Naive B cell (primary cell): Measurements from ENCODE around the gene ARHGAP24. TPM values are rescaled to one million over a fixed set of nuclear protein-coding genes. Genes with fewer than 3 reads are reported as not detected.
A peak's percentile ranks its signal among the peaks of the same experiment; 100 is the strongest.

Experiments
- ATAC-seq, 2 donors: fragments of 150-1000 bp; cut with Tn5 transposase; 2 replicates each; pipeline ENCODE4 v1.10.0; 2021; ENCODE audit warnings: low read depth in 2 of 2, mild to moderate bottlenecking in 2 of 2, moderate library complexity in 2 of 2
- DNase-seq: peaks from one replicate; pipeline ENCODE4 v3.0.0; 2022
- H3K27ac Mint-ChIP-seq, 6 donors: one replicate each; pipeline ENCODE4 v1.8.0; 2020 to 2022; ENCODE audit warnings: mild to moderate bottlenecking in 6 of 6, mixed read lengths in 6 of 6, moderate library complexity in 5 of 6, inconsistent platforms in 2 of 6
- H3K27me3 Mint-ChIP-seq, 3 donors: one replicate each; pipeline ENCODE4 v1.8.0; 2021 to 2022; ENCODE audit warnings: mixed read lengths in 3 of 3, mild to moderate bottlenecking in 1 of 3
- H3K36me3 Mint-ChIP-seq, 2 donors: one replicate each; pipeline ENCODE4 v1.8.0; 2020 to 2022; ENCODE audit warnings: mixed read lengths in 2 of 2, inconsistent platforms in 1 of 2, mild to moderate bottlenecking in 1 of 2
- H3K4me1 Mint-ChIP-seq, 3 donors: one replicate each; pipeline ENCODE4 v1.8.0; 2020 to 2022; ENCODE audit warnings: mixed read lengths in 3 of 3, inconsistent platforms in 1 of 3, mild to moderate bottlenecking in 1 of 3, moderate library complexity in 1 of 3
- H3K4me3 Mint-ChIP-seq, 8 donors: one replicate each; pipeline ENCODE4 v1.8.0; 2020 to 2022; ENCODE audit warnings: mild to moderate bottlenecking in 8 of 8, mixed read lengths in 8 of 8, moderate library complexity in 8 of 8, inconsistent platforms in 2 of 8
- H3K9me3 Mint-ChIP-seq, 7 donors: one replicate each; pipeline ENCODE4 v1.8.0; 2020 to 2022; ENCODE audit warnings: mixed read lengths in 7 of 7, mild to moderate bottlenecking in 5 of 7, inconsistent platforms in 2 of 7, moderate library complexity in 1 of 7
- polyA plus RNA-seq, 6 donors: library from polyadenylated mRNA; unstranded; fragments of 300-500 nt; fragmentation: Illumina TruSeq; gene quantifications; one replicate each; pipeline ENCODE4 v1.2.3, GENCODE V29; 2021; ENCODE audit warnings: low read depth in 6 of 6

The ARHGAP24 gene
- polyA plus RNA-seq, 6 donors from 2014 or later, result 32.0 to 136 (median 109) TPM

DNA sequence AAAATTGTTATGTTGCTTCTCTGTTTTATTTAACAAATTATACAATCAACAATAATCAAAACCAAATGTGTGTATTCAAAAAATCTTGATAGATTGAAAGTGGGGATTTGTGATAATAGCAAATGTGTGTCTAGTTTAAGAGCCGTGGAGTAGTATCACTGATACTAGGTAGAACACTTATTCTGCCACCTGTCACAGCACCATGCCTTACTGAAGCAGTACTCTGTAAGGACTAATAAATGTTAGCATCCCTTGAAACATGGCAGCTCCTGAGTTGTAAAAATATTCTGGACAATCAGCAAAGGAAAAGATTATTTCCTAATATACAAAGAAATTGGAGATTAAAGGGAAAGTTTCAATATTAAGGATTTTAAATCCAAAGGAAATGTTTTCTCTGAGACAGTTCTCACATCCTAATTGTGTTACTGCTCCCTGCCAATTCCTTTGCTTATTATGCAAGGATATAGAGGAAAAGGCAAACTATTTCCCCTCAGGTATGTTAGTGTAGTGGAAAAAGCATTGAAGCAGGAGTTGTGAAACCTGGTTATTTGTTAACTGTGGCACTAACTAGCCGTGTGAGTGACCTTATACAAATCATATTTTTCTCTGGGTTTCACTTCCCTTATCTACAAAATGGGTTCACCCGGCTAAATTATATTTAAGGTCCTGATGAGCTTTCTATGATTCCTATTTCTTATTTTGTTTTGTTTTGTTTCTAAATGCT lies 303.1 kb downstream of the ARHGAP24 start:
- ATAC-seq, result peak; percentile 92
- peak overlapping the region; percentile 90 to 99 (median 96) for H3K27ac Mint-ChIP-seq

DNA sequence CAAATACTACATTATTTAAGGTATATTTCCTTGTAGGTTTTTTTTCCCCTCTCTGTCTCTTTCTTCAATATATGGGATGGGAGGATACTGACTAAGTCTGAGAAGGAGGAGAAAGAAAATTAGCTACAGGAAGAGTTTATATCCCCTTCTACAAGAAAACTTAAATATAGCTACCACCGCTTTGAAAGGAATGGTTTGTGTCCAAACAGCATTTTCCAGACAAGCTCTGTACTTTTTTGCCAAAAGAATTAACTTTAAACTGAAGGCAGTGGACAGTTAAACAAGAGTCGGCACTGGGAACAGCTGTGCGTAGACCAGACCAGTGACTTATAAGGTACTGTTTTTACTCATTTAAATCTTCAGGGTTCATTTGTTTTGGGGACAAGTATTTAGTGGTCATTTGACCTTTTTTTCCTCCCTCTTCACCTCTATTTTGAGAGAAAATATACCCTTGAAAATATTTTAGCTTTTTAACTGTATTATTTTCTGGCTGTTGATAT lies 303.7 kb downstream of the ARHGAP24 start:
- peaks cover 40 to 86% (median 44%) of the 10 kb centered on the region in 3 donors for H3K4me1 Mint-ChIP-seq

More for the DNA sequence above, 303.1 kb downstream of the ARHGAP24 start:
- peaks cover 0 to 12% (median 5%) of the 10 kb centered on the region in 7 donors for H3K9me3 Mint-ChIP-seq
- no peaks in the 10 kb centered on the region for H3K27me3 Mint-ChIP-seq
- peaks cover 35 to 86% (median 43%) of the 10 kb centered on the region in 3 donors for H3K4me1 Mint-ChIP-seq
- peak overlapping the region; percentile 88 to 98 (median 94) for H3K4me3 Mint-ChIP-seq
- peak; percentile 59 for DNase-seq
- H3K36me3 Mint-ChIP-seq, result peaks cover 10 to 11% of the 10 kb centered on the region in 2 donors

DNA sequence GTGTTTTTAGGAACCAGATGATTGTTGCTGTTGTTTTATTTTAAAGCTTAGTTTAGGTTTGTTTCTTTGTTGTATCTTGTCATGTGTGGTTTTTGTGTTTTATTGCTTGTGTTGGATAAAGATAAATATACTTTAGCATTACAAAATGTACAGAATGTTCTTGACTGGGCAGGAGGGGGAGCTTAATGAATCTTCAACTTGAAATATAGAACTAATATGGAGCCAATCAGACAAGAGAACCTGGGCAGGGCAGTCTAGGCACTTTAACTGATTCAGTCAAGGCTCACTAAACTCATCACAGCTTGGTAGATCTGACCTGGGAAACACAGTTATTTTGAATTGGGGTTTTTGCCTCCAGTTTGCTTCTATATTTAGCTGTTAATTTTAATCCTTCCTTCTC lies 304.2 kb downstream of the ARHGAP24 start:
- Mint-ChIP-seq H3K36me3 (peaks cover 10 to 11% of the 10 kb centered on the region in 2 donors), H3K4me3 (peak overlapping the region; percentile 88 to 98 (median 94)), H3K9me3 (peaks cover 0 to 12% (median 5%) of the 10 kb centered on the region in 7 donors), H3K27ac (peak overlapping the region; percentile 90 to 99 (median 94)), H3K27me3 (no peaks in the 10 kb centered on the region), H3K4me1 (peaks cover 44 to 87% (median 49%) of the 10 kb centered on the region in 3 donors)
- peak; percentile 31 to 32 for ATAC-seq
- no peak for DNase-seq

More for the DNA sequence above, 303.7 kb downstream of the ARHGAP24 start:
- DNase-seq (no peak), ATAC-seq (peak; percentile 50 to 53)
- Mint-ChIP-seq H3K9me3 (peaks cover 0 to 12% (median 5%) of the 10 kb centered on the region in 7 donors), H3K27ac (peak overlapping the region; percentile 90 to 99 (median 96)), H3K36me3 (peaks cover 10 to 11% of the 10 kb centered on the region in 2 donors), H3K4me3 (peak overlapping the region; percentile 88 to 98 (median 94)), H3K27me3 (no peaks in the 10 kb centered on the region)

DNA sequence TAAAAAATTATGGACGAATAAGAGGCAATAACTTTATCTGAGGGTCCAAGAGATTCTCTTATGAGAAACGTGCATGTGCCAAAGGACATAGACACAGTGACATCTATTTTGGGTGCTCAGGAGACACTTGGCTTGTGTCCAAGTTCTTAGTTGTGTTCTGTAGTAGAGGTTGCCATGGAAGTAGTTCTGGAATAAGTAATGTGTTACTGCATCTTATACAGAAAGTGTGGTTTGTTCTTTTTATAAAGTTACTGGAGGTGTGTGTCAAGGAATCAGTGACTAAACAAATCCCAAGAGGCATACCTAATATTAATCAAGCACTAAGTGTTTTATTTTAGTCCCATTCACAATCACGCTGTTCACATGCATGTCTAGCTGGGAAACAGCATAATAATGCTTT lies 305.7 kb downstream of the ARHGAP24 start:
- peaks cover 49 to 80% (median 51%) of the 10 kb centered on the region in 3 donors for H3K4me1 Mint-ChIP-seq

DNA sequence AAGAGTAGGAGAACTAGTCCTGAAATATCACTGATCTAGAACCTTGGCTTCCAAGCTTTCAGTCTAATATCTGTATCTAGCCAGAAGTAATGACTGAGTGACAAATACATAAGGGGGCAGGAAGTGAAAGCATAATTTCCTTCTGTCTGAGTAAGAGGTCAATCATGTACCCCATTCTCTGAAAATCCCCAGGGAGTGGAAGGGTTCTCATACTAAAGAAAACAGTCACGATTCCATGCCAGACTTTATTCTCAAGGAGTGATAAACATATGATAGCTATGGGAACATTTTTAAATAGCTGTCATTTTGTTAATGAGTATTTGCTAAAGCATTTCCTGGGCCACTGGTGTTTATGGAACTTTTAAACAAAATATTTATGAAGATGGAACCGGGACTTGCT lies 308.5 kb downstream of the ARHGAP24 start:
- Mint-ChIP-seq H3K9me3 (no peaks in the 10 kb centered on the region), H3K4me1 (peaks cover 44 to 80% (median 45%) of the 10 kb centered on the region in 3 donors)
- peak in 1 of 2 donors; percentile 46 for ATAC-seq

More for the DNA sequence above, 305.7 kb downstream of the ARHGAP24 start:
- ATAC-seq (no peak), DNase-seq (no peak)
- no peaks in the 10 kb centered on the region for H3K27me3 Mint-ChIP-seq
- H3K36me3 Mint-ChIP-seq, result no peaks in the 10 kb centered on the region
- H3K27ac Mint-ChIP-seq, result peak overlapping the region in 1 of 6 donors; percentile 5
- H3K9me3 Mint-ChIP-seq, result no peaks in the 10 kb centered on the region
- peak overlapping the region in 1 of 8 donors; percentile 4 for H3K4me3 Mint-ChIP-seq

DNA sequence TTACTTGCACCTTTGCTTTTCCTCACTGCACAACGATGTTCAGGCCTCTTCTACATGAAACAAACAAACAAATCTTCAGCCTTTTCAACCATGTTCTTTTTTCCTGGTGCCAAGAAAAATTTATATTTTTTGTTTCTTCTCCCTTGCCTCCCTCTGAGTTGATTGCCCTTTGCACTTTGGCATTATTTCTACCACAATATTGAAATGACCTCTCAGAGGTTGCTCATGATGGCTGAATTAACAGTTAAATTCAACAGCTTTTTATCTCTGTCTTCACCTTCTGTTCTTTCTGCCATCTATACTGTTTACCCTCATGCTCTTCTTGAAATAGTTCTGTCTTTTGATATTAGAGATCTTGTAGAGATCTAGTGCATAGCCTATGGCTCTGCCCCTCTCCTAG lies 308.9 kb downstream of the ARHGAP24 start:
- H3K27ac Mint-ChIP-seq, result peak overlapping the region in 2 of 6 donors; percentile 64 to 93
- H3K4me1 Mint-ChIP-seq, result peaks cover 40 to 81% (median 44%) of the 10 kb centered on the region in 3 donors
- DNase-seq, result no peak
- H3K4me3 Mint-ChIP-seq, result peak overlapping the region in 2 of 8 donors; percentile 42 to 51
- ATAC-seq, result no peak
- H3K36me3 Mint-ChIP-seq, result no peaks in the 10 kb centered on the region
- no peaks in the 10 kb centered on the region for H3K9me3 Mint-ChIP-seq
- no peaks in the 10 kb centered on the region for H3K27me3 Mint-ChIP-seq

More for the DNA sequence above, 308.5 kb downstream of the ARHGAP24 start:
- peak overlapping the region in 1 of 6 donors; percentile 64 for H3K27ac Mint-ChIP-seq
- no peaks in the 10 kb centered on the region for H3K27me3 Mint-ChIP-seq
- no peaks in the 10 kb centered on the region for H3K36me3 Mint-ChIP-seq
- DNase-seq, result no peak
- peak overlapping the region in 2 of 8 donors; percentile 18 to 51 for H3K4me3 Mint-ChIP-seq

DNA sequence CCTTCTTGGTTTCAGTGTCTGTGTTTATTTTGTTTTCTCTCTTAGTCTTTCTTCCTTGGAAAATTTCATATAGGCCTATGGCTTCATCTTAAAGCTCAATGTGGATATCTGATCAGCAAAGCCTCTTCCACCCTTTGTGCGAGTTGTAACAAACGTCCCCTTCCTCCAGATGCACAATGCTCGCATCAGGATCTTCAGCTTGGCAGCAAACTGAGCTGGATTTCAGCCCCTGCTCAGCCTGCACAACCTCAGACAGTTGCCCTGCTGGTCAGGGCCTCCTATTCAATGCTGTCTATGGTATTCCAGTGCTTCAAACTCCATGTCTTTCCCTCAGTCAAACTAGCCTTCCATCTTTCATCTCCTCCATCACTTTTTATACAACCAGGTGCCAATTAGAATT lies 309.4 kb downstream of the ARHGAP24 start:
- Mint-ChIP-seq H3K4me3 (peak overlapping the region in 2 of 8 donors; percentile 41 to 42), H3K4me1 (peaks cover 36 to 81% (median 39%) of the 10 kb centered on the region in 3 donors), H3K36me3 (no peaks in the 10 kb centered on the region), H3K9me3 (no peaks in the 10 kb centered on the region), H3K27me3 (no peaks in the 10 kb centered on the region), H3K27ac (peak overlapping the region in 3 of 6 donors; percentile 39 to 84 (median 64))
- DNase-seq (no peak), ATAC-seq (no peak)

DNA sequence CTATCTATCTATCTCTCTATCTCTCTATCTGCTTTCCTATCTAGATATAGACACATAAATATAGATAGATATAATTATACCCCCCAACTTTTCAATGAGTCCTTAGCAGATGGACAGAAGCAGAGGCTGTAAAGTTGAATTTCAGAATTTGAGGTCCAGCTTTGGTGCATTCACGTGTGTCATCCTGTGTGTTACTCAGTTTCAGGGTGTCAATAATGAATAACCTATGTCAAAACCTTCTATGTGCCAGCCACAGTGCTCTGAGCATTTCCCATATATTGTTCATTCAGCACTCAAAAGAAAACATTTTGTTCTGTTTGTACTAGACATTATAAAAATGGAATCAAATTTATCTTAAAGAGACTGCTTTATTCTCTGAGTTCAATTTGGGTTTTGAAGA lies 310.0 kb downstream of the ARHGAP24 start:
- peaks cover 34 to 80% (median 42%) of the 10 kb centered on the region in 3 donors for H3K4me1 Mint-ChIP-seq
- no peaks in the 10 kb centered on the region for H3K36me3 Mint-ChIP-seq
- H3K9me3 Mint-ChIP-seq, result no peaks in the 10 kb centered on the region
- H3K27ac Mint-ChIP-seq, result peak overlapping the region in 1 of 6 donors; percentile 64
- no peak overlapping the region for H3K4me3 Mint-ChIP-seq
- no peak for DNase-seq
- H3K27me3 Mint-ChIP-seq, result no peaks in the 10 kb centered on the region
- ATAC-seq, result no peak

DNA sequence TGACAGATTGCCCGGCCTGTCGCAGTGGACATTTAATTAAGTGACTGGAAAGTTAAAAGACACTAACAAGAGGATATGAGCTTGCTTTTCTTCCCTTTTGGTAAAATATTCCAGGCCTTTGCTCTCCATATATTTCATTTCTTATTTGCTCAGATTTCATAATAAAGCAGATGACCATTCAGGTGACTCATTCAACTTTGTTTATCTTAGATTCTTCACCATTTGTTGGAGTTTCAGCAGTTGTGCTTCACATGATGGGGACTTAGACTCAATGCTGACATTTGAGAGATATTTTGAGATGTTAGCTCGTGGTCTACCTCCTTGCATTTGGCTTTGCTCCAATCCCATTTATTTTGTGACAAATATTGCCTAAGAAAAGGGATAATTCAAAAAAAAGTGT lies 312.2 kb downstream of the ARHGAP24 start:
- no peaks in the 10 kb centered on the region for H3K27me3 Mint-ChIP-seq
- no peak for ATAC-seq
- peaks cover 28 to 84% (median 59%) of the 10 kb centered on the region in 3 donors for H3K4me1 Mint-ChIP-seq

DNA sequence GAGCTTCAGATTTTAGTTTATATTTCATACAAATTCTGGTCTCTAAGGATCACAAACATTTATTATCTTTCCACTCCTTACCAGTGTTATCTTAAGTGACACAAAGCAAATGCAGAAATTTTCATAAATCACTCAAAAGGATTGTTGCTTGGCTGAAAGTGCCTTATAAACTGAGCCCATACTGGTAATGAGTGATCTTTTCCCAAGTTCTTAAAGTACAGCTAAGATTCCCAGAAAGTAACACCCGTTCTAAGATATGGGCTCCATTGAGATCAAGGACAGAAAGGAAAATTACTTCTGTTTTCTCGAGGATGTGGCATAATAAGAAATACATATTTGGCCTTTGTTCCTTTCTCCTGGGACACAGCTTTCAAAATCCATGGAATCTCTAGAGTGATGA lies 313.7 kb downstream of the ARHGAP24 start:
- Mint-ChIP-seq H3K4me3 (no peak overlapping the region), H3K27ac (peak overlapping the region in 1 of 6 donors; percentile 44), H3K27me3 (no peaks in the 10 kb centered on the region), H3K4me1 (peaks cover 29 to 84% (median 53%) of the 10 kb centered on the region in 3 donors), H3K9me3 (no peaks in the 10 kb centered on the region), H3K36me3 (no peaks in the 10 kb centered on the region)
- DNase-seq, result no peak
- no peak for ATAC-seq

More for the DNA sequence above, 312.2 kb downstream of the ARHGAP24 start:
- DNase-seq, result no peak
- Mint-ChIP-seq H3K4me3 (no peak overlapping the region), H3K9me3 (no peaks in the 10 kb centered on the region), H3K27ac (peak overlapping the region in 1 of 6 donors; percentile 39), H3K36me3 (no peaks in the 10 kb centered on the region)

DNA sequence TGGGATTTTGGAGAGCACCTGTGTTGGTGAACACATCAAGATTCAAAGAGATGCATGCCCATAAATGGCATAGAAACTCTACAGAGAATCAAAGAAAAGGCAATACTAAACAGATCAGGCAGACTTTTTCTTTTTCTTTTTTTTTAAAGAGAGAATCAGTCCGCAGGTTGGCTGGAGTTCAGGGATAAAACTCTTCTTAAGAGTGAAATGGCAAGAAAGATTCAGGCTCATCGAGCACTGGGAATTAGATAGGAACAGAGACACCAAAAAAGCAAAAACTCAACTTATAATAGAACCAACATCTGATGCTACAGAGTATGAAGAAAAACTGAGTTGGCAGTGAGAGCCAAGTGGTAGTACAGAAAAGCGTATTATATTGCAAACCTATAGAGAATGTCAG lies 314.3 kb downstream of the ARHGAP24 start:
- H3K9me3 Mint-ChIP-seq, result no peaks in the 10 kb centered on the region
- H3K4me1 Mint-ChIP-seq, result peaks cover 23 to 81% (median 47%) of the 10 kb centered on the region in 3 donors
- H3K27me3 Mint-ChIP-seq, result no peaks in the 10 kb centered on the region
- no peaks in the 10 kb centered on the region for H3K36me3 Mint-ChIP-seq
- no peak overlapping the region for H3K4me3 Mint-ChIP-seq
- peak overlapping the region in 3 of 6 donors; percentile 28 to 58 (median 44) for H3K27ac Mint-ChIP-seq
- no peak for ATAC-seq
- DNase-seq, result no peak

DNA sequence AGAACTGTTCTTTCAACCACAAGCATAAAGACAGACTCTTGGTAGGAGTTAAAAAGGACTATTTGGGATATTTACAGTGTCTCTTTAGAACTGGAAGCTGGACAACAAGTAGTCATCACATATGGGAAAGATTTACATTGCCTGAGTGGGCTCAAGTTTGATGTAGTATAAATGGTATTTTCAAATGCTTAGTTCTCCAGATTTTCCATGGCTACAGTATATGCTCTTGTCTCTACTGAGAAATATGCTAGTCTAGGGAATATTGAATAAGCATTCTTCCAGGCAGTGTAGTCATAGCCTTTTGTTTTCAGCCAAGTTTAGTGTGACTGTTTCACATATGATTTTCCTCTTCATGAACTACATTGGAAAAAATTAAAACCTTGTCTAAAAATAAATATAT lies 315.6 kb downstream of the ARHGAP24 start:
- ATAC-seq (no peak), DNase-seq (no peak)
- Mint-ChIP-seq H3K4me3 (no peak overlapping the region), H3K36me3 (no peaks in the 10 kb centered on the region), H3K9me3 (no peaks in the 10 kb centered on the region), H3K4me1 (peaks cover 17 to 80% (median 41%) of the 10 kb centered on the region in 3 donors), H3K27me3 (no peaks in the 10 kb centered on the region), H3K27ac (peak overlapping the region in 1 of 6 donors; percentile 41)

DNA sequence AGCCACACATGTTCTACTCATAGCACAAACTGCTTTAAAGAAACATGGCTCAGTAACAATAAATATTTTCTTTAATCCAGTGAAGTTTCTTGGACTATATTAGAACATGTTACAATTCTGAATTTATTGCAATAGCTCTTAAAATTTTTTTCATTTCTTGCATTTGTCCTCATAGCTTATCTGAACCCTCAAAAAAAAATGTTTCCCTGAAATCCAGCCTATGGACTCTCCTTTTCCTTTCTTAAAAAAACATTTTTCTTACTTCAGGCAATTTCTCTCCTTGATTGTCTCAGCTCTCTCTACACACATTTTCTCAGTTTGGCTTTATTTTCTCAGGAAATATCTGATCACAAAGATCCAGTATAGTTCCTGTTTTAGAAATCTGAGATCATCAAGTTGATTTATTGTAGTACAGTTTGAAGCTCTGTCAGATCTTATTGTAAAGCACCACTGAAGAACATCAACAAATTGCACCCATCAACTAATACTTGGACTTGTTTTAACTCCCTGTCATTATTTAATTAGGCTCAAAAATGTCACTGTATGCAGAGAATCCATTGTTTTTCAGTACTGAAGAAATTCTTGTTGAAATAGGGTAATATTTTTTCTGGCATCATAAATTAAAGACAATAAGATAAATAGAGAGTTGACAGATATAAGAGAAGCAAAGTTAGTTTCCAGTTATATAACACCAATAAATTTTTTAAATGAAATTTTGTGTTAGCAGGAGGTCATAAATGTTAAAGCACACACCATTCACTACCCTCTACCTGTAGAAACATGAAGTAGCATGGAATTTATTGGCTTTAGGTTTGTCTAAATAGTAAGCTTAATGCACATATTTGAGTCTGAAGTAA lies 317.7 kb downstream of the ARHGAP24 start:
- peak overlapping the region in 1 of 8 donors; percentile 14 for H3K4me3 Mint-ChIP-seq
- peaks cover 11 to 75% (median 38%) of the 10 kb centered on the region in 3 donors for H3K4me1 Mint-ChIP-seq
- DNase-seq (no peak), ATAC-seq (no peak)
- H3K27ac Mint-ChIP-seq, result peak overlapping the region in 1 of 6 donors; percentile 31
- H3K27me3 Mint-ChIP-seq, result no peaks in the 10 kb centered on the region
- H3K9me3 Mint-ChIP-seq, result no peaks in the 10 kb centered on the region
- no peaks in the 10 kb centered on the region for H3K36me3 Mint-ChIP-seq
